Skeletal muscle satellite cell (primary cell): Measurements from ENCODE around the gene ESYT3.

ENCODE experiments used
- H3K27me3 ChIP-seq: 2 replicates; pipeline ENCODE4 v1.7.0; 2013; ENCODE audit warnings: low read length; ENCODE audit not compliant: control insufficient read depth, insufficient read depth
- H3K36me3 ChIP-seq: 2 replicates; pipeline ENCODE4 v1.7.0; 2013; ENCODE audit warnings: mild to moderate bottlenecking, control low read depth, low read length; ENCODE audit not compliant: insufficient read depth
- H3K4me1 ChIP-seq: 2 replicates; pipeline ENCODE4 v1.7.0; 2013; ENCODE audit warnings: low read length; ENCODE audit not compliant: control insufficient read depth, insufficient read depth
- H3K4me2 ChIP-seq: 2 replicates; pipeline ENCODE4 v1.7.0; 2013; ENCODE audit warnings: mild to moderate bottlenecking, low read length
- H3K4me3 ChIP-seq: 2 replicates; pipeline ENCODE4 v1.7.0; 2013; ENCODE audit warnings: low read length
- H3K9ac ChIP-seq: 2 replicates; pipeline ENCODE4 v1.7.0; 2013; ENCODE audit warnings: mild to moderate bottlenecking, low read depth, low read length, moderate library complexity
- H3K9me3 ChIP-seq: replicated peaks from 2 replicates; pipeline ENCODE4 v1.7.0; 2013; ENCODE audit warnings: mild to moderate bottlenecking, control low read depth, low read length

Gene ESYT3

GRCh38 chr3:138398791-138399575 is 35.4 kb upstream of the ESYT3 start:
- no peaks in the 10 kb centered on the region for H3K27me3 ChIP-seq
- H3K9me3 ChIP-seq: no peaks in the 10 kb centered on the region
- no peak overlapping the region for H3K4me3 ChIP-seq
- H3K36me3 ChIP-seq: peaks cover 14% of the 10 kb centered on the region
- no peak overlapping the region for H3K9ac ChIP-seq
- no peaks in the 10 kb centered on the region for H3K4me1 ChIP-seq
- H3K4me2 ChIP-seq: no peak overlapping the region

GRCh38 chr3:138399766-138400165 is 34.6 kb upstream of the ESYT3 start:
- no peak overlapping the region for H3K9ac ChIP-seq
- no peak overlapping the region for H3K4me2 ChIP-seq
- H3K36me3 ChIP-seq: peaks cover 22% of the 10 kb centered on the region

GRCh38 chr3:138400651-138401070 is 33.8 kb upstream of the ESYT3 start:
- H3K4me3 ChIP-seq: no peak overlapping the region
- H3K9me3 ChIP-seq: no peaks in the 10 kb centered on the region
- no peaks in the 10 kb centered on the region for H3K4me1 ChIP-seq
- peaks cover 24% of the 10 kb centered on the region for H3K36me3 ChIP-seq
- no peaks in the 10 kb centered on the region for H3K27me3 ChIP-seq
- no peak overlapping the region for H3K4me2 ChIP-seq
- H3K9ac ChIP-seq: no peak overlapping the region

More at GRCh38 chr3:138399766-138400165, 34.6 kb upstream of the ESYT3 start:
- Histone ChIP-seq H3K27me3 (no peaks in the 10 kb centered on the region), H3K4me3 (no peak overlapping the region), H3K4me1 (no peaks in the 10 kb centered on the region), H3K9me3 (no peaks in the 10 kb centered on the region)

- H3K9ac ChIP-seq: no peak overlapping the region
- no peak overlapping the region for H3K4me3 ChIP-seq
- H3K27me3 ChIP-seq: no peaks in the 10 kb centered on the region
- H3K9me3 ChIP-seq: no peaks in the 10 kb centered on the region
- peaks cover 24% of the 10 kb centered on the region for H3K36me3 ChIP-seq
- no peaks in the 10 kb centered on the region for H3K4me1 ChIP-seq
- no peak overlapping the region for H3K4me2 ChIP-seq
These were observed 32.6 kb upstream of the ESYT3 start for GRCh38 chr3:138401834-138402233.

- H3K4me3 ChIP-seq: no peak overlapping the region
- no peaks in the 10 kb centered on the region for H3K9me3 ChIP-seq
- no peak overlapping the region for H3K4me2 ChIP-seq
- peaks cover 8% of the 10 kb centered on the region for H3K4me1 ChIP-seq
- H3K27me3 ChIP-seq: no peaks in the 10 kb centered on the region
- H3K9ac ChIP-seq: no peak overlapping the region
- H3K36me3 ChIP-seq: peaks cover 24% of the 10 kb centered on the region
These were observed 30.3 kb upstream of the ESYT3 start for GRCh38 chr3:138404121-138404520.

- H3K9me3 ChIP-seq: no peaks in the 10 kb centered on the region
- H3K27me3 ChIP-seq: no peaks in the 10 kb centered on the region
- H3K9ac ChIP-seq: no peak overlapping the region
- H3K36me3 ChIP-seq: peaks cover 24% of the 10 kb centered on the region
- H3K4me1 ChIP-seq: peaks cover 10% of the 10 kb centered on the region
- no peak overlapping the region for H3K4me3 ChIP-seq
- no peak overlapping the region for H3K4me2 ChIP-seq
These were observed 29.4 kb upstream of the ESYT3 start for GRCh38 chr3:138405001-138405400.

- Histone ChIP-seq H3K4me3 (no peak overlapping the region), H3K4me1 (peaks cover 10% of the 10 kb centered on the region), H3K36me3 (peaks cover 24% of the 10 kb centered on the region)
These were observed 28.9 kb upstream of the ESYT3 start for GRCh38 chr3:138405486-138405885.

GRCh38 chr3:138406606-138407005 is 27.8 kb upstream of the ESYT3 start:
- Histone ChIP-seq H3K4me3 (no peak overlapping the region), H3K4me2 (no peak overlapping the region), H3K36me3 (peaks cover 20% of the 10 kb centered on the region), H3K4me1 (peaks cover 10% of the 10 kb centered on the region), H3K27me3 (no peaks in the 10 kb centered on the region), H3K9ac (no peak overlapping the region), H3K9me3 (no peaks in the 10 kb centered on the region)

More at GRCh38 chr3:138405486-138405885, 28.9 kb upstream of the ESYT3 start:
- Histone ChIP-seq H3K27me3 (no peaks in the 10 kb centered on the region), H3K9ac (no peak overlapping the region), H3K9me3 (no peaks in the 10 kb centered on the region), H3K4me2 (no peak overlapping the region)

- H3K9ac ChIP-seq: no peak overlapping the region
- no peaks in the 10 kb centered on the region for H3K9me3 ChIP-seq
- peaks cover 16% of the 10 kb centered on the region for H3K36me3 ChIP-seq
- no peak overlapping the region for H3K4me3 ChIP-seq
- H3K27me3 ChIP-seq: no peaks in the 10 kb centered on the region
- peaks cover 10% of the 10 kb centered on the region for H3K4me1 ChIP-seq
- H3K4me2 ChIP-seq: no peak overlapping the region
These were observed 27.0 kb upstream of the ESYT3 start for GRCh38 chr3:138407236-138407907.

GRCh38 chr3:138408751-138409570 is 25.5 kb upstream of the ESYT3 start:
- Histone ChIP-seq H3K4me1 (peaks cover 10% of the 10 kb centered on the region), H3K9me3 (no peaks in the 10 kb centered on the region), H3K9ac (no peak overlapping the region), H3K4me3 (no peak overlapping the region), H3K36me3 (peaks cover 10% of the 10 kb centered on the region), H3K27me3 (no peaks in the 10 kb centered on the region), H3K4me2 (no peak overlapping the region)

GRCh38 chr3:138412821-138413551 is 21.4 kb upstream of the ESYT3 start:
- H3K27me3 ChIP-seq: no peaks in the 10 kb centered on the region
- H3K4me2 ChIP-seq: no peak overlapping the region
- H3K9me3 ChIP-seq: no peaks in the 10 kb centered on the region
- H3K9ac ChIP-seq: no peak overlapping the region
- H3K4me1 ChIP-seq: peaks cover 13% of the 10 kb centered on the region
- H3K36me3 ChIP-seq: no peaks in the 10 kb centered on the region
- no peak overlapping the region for H3K4me3 ChIP-seq
